ENCODE measurements around the gene C9orf78. TPM values are rescaled to one million over a fixed set of nuclear protein-coding genes. Genes with fewer than 3 reads are reported as not detected.

C9orf78 gene
- total and polyA plus RNA-seq, 2 of the 8 experiments (the other 6 are each of a cell fraction or from before 2014, with no cell fraction given) = 17.4 to 40.6 TPM

GRCh38 chr9:129884220-129885017 lies 49.3 kb upstream of the C9orf78 start:
- H3K4me3 ChIP-seq (ENCODE audit: extremely low read depth in 1 of 4, insufficient read depth in 2 of 4, low read depth in 3 of 4, low read length in 4 of 4) = peak overlapping the region in 3 of 4 experiments; percentile 10 to 46 (median 17); a peak in 6 of 8 replicates
- peak overlapping the region; percentile 64 for H4K8ac ChIP-seq (ENCODE audit: extremely low read depth, insufficient read depth, low read length)
- POLR2A ChIA-PET (ENCODE audit: partially characterized antibody) = interaction anchor here (0.8 to 1.4 kb wide), 7 partner anchors 10 to 169 kb away, joined by 3 to 4 read pairs (median 3); partner anchors contain the start of genes GPR107 and TOR1B
- H3K9me3 ChIP-seq (ENCODE audit: insufficient read depth in 2 of 2, low read depth in 1 of 2, low read length in 1 of 2) = no peaks in the 10 kb centered on the region
- peak overlapping the region; percentile 49 for H3K18ac ChIP-seq (ENCODE audit: extremely low read depth, low read length)
- peak overlapping the region; percentile 84 for H4K5ac ChIP-seq (ENCODE audit: insufficient read length, low read depth, low read length)
- H2AK5ac ChIP-seq (ENCODE audit: low read depth, low read length) = peak overlapping the region; percentile 54
- H3K27ac ChIP-seq (ENCODE audit: low read depth, low read length) = no peak overlapping the region
- H3K4ac ChIP-seq (replicated peaks; ENCODE audit: insufficient read length, low read depth, low read length) = peak overlapping the region; percentile 69
- H3K4me1 ChIP-seq (replicated peaks in 1 of 4; ENCODE audit: control insufficient read depth in 3 of 4, insufficient read depth in 4 of 4, low read length in 3 of 4) = peaks cover 0 to 25% (median 20%) of the 10 kb centered on the region in 4 experiments; a peak in 6 of 7 replicates
- H3K36me3 ChIP-seq (ENCODE audit: control insufficient read depth in 2 of 4, insufficient read depth in 4 of 4, low read length in 3 of 4) = peaks cover 0 to 4% (median 0%) of the 10 kb centered on the region in 4 experiments; a peak in 1 of 8 replicates
- WGBS, 2 experiments (ENCODE audit: extremely low coverage in 1 of 2, insufficient coverage in 1 of 2, insufficient read length in 1 of 2, insufficient replicate concordance in 2 of 2, low coverage in 1 of 2, low lambda C conversion rate in 2 of 2, missing lambda C conversion rate in 1 of 2) = 20% methylated on average over 24 of the region's 24 CpGs; no CpG with 5 or more reads in 1 of the 2 experiments
- FAIRE-seq (no peak), DNase-seq (ENCODE audit: low read depth in 1 of 2, low spot score in 2 of 2) (peak; percentile 79 to 92)
- H2BK12ac ChIP-seq (ENCODE audit: low read depth, low read length) = peak overlapping the region; percentile 85; the same call in 1 of the 2 replicates
- TF ChIP-seq MAX (IDR thresholded peaks at IDR 0.05) (no peak; the same call in 1 of the 2 replicates), SIN3A (conservative IDR thresholded peaks at IDR 0.05 in 1 of 2, IDR thresholded peaks at IDR 0.05 in 1 of 2; ENCODE audit: low read depth in 1 of 2, low read length in 2 of 2) (0 out of 4 replicates have a peak, but pooled peaks of 1 of the 2 experiments have one; percentile 19), SP4 (IDR thresholded peaks at IDR 0.05; ENCODE audit: low read length) (0 out of 2 replicates have a peak, but pooled peaks have one; percentile 39), POLR2A (IDR thresholded peaks at IDR 0.05; ENCODE audit: control extremely low read depth in 1 of 2, low read depth in 2 of 2, low read length in 2 of 2) (peak in 1 of 2 experiments; percentile 83; a peak in 2 of 3 replicates), HDAC6 (IDR thresholded peaks at IDR 0.05; ENCODE audit: low read depth, low read length) (no peak), TAF7 (optimal IDR thresholded peaks at IDR 0.05; ENCODE audit: borderline replicate concordance, low read depth, low read length) (no peak), RAD21 (IDR thresholded peaks at IDR 0.05 in 1 of 2, conservative IDR thresholded peaks at IDR 0.05 in 1 of 2; ENCODE audit: low read depth in 2 of 2, low read length in 2 of 2) (peak in 1 of 2 experiments; percentile 20; a peak in 1 of 4 replicates), BACH1 (IDR thresholded peaks at IDR 0.05; ENCODE audit: low read length) (peak; percentile 27; the same call in 1 of the 2 replicates), YY1 (IDR thresholded peaks at IDR 0.05; ENCODE audit: low read depth, low read length) (peak; percentile 69; the same call in 1 of the 2 replicates)
- peak overlapping the region; percentile 75 for H4K91ac ChIP-seq (replicated peaks; ENCODE audit: insufficient read length, low read length)
- no peaks in the 10 kb centered on the region for H3K79me2 ChIP-seq (ENCODE audit: control insufficient read depth in 1 of 2, insufficient read depth in 2 of 2, low read length in 2 of 2)
- H3K14ac ChIP-seq (ENCODE audit: insufficient read length) = no peak overlapping the region
- no peaks in the 10 kb centered on the region for H3K79me1 ChIP-seq (ENCODE audit: low read depth, low read length)
- no peak overlapping the region for H3K56ac ChIP-seq (replicated peaks; ENCODE audit: insufficient read length, low read depth, low read length)
- H2BK120ac ChIP-seq (replicated peaks; ENCODE audit: low read depth, low read length) = peak overlapping the region; percentile 73
- H2AFZ ChIP-seq (ENCODE audit: low read length) = no peak overlapping the region; the same call in 1 of the 2 replicates
- no peak overlapping the region for H3K23ac ChIP-seq (ENCODE audit: insufficient read length)
- no peak overlapping the region for H3K9ac ChIP-seq (replicated peaks in 1 of 4; ENCODE audit: extremely low read depth in 1 of 4, low read depth in 3 of 4, low read length in 3 of 4)
- H2BK5ac ChIP-seq (ENCODE audit: low read depth, low read length) = peak overlapping the region; percentile 76; the same call in 1 of the 2 replicates
- peak overlapping the region; percentile 50 to 58 for H3K4me2 ChIP-seq (ENCODE audit: insufficient read depth in 1 of 2, low read depth in 2 of 2, low read length in 2 of 2)
- H3K23me2 ChIP-seq (ENCODE audit: low read depth, low read length) = peaks cover 5% of the 10 kb centered on the region; the same call in 1 of the 2 replicates
- H3K27me3 ChIP-seq (replicated peaks in 1 of 4; ENCODE audit: control insufficient read depth in 3 of 4, extremely low read depth in 1 of 4, insufficient read depth in 3 of 4, low read length in 3 of 4) = no peaks in the 10 kb centered on the region
- peak overlapping the region; percentile 61; the same call in 1 of the 2 replicates for H2BK20ac ChIP-seq (ENCODE audit: low read length)
- peak overlapping the region; percentile 89; the same call in 1 of the 2 replicates for H2BK15ac ChIP-seq (ENCODE audit: low read length)
- no peaks in the 10 kb centered on the region for H4K20me1 ChIP-seq (replicated peaks in 1 of 2; ENCODE audit: control insufficient read depth in 1 of 2, insufficient read depth in 2 of 2, low read length in 2 of 2)
- CTCF ChIA-PET (ENCODE audit: partially characterized antibody) = interaction anchor here (0.6 to 2.3 kb wide), 13 partner anchors 9 to 214 kb away, joined by 3 to 10 read pairs (median 4); no protein-coding TSS in a partner anchor
